Stimulated activated naive CD8-positive, alpha-beta T cell treated with anti-CD3 and anti-CD28 coated beads, Interleukin-15, Interleukin-2, amounts not matched to agents 100 U/mL and 50 U/mL, for 24 hours (primary cell): ENCODE data around the gene TEX26.
"Not testable (repeated sequence)": the region's sequence is repeated elsewhere in the genome, so short reads cannot be mapped to it uniquely, and the experiment has no call there.

ENCODE experiments used
- ATAC-seq: fragments of 150-1000 bp; cut with Tn5 transposase; one replicate; pipeline ENCODE4 v1.10.0; 2021
- DNase-seq: peaks from one replicate; pipeline ENCODE4 v3.0.0; 2021

TEX26 gene

DNA sequence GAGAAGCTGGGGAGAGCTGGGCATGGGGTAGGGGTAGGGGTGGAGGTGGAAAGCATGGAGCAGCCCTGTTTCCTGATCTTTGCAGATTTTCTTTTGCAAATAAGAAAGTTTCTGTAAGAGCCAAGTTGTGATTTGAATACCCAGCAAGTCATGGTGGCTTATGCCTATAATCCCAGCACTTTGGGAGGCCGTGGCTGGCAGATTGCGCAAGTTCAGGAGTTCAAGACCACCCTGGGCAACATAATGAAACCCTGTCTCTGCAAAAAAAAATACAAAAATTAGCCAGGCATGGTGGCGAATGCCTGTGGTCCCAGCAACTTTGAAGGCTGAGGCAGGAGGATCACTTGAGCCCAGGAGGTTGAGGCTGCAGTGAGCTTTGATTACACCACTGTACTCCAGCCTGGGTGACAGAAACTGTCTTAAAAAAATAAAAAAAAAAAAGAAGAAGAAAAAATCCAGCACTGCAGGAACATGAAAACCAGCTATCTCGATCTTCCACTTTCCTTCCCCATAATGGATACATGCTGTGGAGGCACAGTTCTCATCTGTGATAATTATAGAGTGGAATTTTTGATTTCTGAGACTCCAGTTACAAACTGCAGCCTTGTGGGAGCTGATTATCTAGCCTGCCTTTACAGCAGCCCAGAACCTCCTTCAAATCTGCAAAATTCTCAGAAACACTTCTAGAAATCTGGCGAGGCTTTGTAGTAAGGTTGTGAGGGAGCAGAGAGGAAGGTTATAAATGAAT is 12.1 kb upstream of the TEX26 start:
- DNase-seq (no peak), ATAC-seq (no peak)

DNA sequence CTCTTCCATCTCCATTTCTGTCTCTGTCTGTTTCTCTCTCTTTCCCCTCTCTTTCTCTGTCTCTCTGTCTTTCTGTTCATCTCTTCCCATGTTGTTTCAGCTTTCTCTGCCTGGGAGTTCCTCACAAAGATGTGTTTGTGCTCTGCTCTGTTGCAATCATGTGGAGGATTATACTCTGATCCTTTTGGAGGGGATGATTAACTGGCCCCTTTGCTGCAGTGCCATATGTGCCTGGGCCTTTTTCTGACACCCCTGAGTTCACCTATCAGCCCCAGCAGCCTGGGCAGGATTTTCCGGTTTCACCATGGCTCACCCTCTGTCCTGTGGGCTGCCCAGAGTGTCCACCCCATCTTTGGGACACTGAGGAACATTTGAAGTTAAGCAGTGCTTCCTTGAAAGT is 9.0 kb upstream of the TEX26 start:
- ATAC-seq (no peak), DNase-seq (no peak)

DNA sequence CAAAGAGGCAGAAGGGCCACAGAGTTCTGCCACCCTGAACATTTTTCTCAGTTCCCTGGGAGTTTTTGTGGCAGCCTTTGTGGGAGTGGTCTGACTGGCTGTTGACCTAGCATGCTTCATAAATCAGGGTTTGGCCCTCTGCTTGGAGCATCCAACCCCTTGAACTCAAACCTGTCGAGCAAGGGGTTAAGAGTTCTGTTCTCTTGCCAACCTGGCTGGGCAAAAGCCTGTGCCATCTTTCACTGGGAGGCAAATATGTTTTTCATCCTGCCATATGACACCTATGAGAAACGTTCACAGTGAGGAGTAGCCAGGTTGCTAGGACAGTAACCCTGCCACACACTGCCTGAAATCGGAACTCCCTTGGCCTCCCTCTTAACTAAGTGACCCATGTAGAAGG is 7.7 kb upstream of the TEX26 start:
- DNase-seq, result no peak
- ATAC-seq, result no peak

DNA sequence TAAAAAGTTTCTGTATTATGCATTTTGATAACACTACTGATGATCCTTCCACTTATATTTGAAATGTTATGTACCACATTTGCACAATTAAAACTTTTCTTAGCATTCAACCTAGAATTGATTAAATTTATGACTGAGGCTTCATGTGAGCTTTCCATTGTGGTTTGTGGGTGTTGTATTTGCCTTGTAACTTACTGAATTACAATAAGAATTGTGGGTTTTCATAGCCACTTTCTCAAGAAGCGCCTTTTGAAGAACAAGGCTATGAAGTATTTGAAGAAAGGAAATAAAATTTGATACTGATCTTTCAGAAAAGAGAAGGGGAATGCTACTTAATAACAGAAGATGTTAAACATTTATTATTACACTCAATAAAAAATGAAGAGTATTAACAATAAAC is 7.0 kb upstream of the TEX26 start:
- ATAC-seq (peak; percentile 66), DNase-seq (no peak)

DNA sequence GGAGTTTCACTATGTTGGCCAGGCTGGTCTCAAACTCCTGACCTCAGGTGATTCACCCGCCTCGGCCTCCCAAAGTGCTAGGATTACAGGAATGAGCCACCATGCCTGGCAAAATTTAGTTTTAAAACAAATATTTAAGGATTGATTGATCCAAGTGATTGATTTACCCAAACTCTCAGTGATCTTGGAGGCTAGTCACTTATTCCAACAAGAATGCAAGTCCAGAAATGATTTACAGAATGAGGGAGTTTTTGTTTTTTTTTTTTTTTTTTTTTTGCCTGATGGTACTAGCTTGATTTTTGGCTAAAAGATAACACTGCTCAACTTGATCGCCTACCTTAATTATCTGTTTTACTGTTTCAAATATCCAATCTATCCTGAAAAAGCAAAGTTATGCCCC is 5.7 kb upstream of the TEX26 start:
- ATAC-seq (no peak), DNase-seq (no peak)

DNA sequence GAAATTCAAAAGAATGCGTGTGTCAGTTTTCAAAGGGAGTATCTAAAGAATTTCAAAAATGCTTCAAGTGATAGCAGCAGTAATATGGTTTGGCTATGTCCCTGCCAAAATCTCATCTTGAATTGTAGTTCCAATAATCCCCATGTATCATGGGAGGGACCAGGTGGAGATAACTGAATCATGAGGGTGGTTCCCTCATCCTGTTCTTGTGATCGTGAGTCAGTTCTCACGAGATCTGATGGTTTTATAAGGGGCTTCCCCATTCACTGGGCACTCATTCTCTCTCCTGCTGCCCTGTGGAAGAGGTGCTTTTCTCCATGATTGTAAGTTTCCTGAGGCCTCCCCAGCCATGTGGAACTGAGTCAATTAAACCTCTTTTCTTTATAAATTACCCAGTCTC is 5.3 kb upstream of the TEX26 start:
- ATAC-seq, result peak; percentile 44
- not testable (repeated sequence) for DNase-seq

DNA sequence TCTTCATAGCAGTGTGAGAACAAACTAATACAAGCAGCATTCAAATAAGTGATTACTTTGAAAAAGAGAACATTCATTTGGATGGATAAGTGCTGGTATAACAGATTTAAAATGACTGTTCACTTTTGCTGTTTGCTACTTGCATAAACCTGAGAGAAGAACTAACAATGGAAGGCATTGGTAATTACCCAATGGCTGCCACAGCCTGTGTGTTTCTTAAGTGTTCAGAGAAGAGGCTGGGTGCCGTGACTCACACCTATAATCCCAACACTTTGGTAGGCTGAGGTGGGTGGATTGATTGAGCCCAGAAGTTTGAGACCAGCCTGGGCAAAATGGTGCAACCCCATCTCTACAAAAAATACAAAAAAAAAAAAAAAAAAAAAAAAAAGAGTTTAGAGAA is 4.9 kb upstream of the TEX26 start:
- no peak for DNase-seq
- ATAC-seq, result peak; percentile 48

DNA sequence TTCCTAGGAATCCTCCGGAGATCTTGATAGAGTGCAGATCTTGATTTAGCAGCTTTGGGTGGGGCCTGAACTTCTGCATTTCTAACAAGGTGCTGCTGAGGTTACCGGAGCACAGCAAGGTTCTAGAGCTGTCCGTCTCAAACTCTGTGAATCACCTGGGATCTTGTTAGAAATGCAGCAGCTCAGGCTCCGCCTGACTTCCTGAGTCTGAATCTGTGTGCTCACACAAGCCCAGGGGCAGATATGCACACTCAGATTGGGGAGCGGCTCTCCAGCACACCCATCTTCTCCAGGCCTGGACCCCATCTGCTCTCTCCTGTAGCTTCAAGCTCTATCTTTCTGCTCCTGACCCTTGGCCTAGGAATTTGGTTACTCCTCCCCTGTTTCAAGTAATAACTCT is 3.5 kb upstream of the TEX26 start:
- ATAC-seq (no peak), DNase-seq (no peak)

DNA sequence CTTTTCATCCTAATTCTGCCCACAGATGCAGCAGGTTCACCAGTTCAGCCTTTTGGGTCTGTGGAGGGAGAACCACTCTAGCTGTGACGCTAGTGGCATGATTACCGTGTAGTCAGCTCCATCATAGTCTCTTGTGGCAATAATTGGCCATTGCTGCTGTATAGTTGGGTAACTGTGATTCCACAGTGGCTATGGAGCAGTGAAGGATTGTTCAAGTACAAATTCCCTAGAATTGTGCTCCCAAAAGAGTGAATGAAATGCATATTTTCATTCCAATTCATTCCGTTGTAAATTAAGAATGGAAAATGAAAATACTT is 856 bp downstream of the TEX26 start:
- no peak for ATAC-seq
- no peak for DNase-seq

DNA sequence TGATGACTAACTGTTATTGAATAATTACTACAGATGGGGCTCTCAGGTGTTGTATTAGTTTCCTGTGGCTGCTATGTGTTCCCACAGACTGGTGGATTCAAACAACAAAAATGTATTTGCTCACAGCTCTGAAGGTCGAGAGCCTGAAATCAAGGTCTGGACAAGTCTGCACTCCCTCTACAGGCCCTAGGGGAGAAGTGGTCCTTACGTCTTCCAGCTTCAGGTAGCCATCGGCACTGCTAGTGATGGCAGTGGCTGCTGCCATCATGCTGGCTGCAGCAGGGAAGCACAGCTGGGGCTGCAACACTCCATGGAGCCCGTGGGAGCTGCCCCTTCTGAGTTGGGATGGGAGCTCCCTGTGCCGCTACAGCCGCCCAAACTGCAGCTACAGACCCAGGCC is 1.9 kb downstream of the TEX26 start:
- no peak for DNase-seq
- no peak for ATAC-seq

DNA sequence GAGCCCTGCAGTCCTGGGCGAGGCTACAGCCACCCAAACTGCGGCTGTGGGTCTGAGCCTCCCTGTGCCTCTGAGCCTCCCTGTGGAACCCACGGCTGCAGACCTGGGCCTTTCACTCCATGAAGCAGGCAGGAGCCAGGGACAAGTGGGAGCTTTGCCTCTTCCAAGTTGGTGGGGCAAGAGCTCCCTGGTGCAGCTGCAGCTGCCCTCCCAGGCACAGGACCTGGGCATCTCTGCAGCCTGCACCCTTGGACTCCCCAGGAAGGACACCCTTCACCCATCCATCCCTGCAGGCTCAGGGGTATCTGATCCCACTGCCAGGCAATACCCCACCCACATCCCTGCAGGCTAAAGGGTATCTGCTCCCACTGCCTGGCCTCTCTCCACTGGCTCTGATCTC is 2.3 kb downstream of the TEX26 start:
- ATAC-seq, result no peak
- DNase-seq, result no peak

DNA sequence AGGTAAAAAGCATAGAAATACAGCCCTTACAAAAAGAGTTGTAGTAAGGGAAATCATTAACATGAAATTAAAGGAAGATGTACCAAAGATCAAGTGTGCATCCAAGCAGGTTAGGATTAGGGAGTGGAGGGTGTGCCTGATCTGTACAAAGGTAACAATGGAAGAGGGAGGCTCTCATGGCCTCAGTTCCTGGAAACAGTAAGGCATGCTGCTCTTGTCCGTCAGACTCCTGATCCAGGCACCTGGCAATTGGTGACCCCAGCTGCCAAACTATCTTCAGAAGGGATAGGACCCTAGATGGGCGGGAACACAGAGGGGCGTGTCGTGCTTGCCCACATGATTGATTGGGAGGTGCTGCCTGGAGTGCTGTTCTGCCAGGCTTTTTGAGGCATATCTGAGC is 4.5 kb downstream of the TEX26 start:
- DNase-seq (no peak), ATAC-seq (no peak)

DNA sequence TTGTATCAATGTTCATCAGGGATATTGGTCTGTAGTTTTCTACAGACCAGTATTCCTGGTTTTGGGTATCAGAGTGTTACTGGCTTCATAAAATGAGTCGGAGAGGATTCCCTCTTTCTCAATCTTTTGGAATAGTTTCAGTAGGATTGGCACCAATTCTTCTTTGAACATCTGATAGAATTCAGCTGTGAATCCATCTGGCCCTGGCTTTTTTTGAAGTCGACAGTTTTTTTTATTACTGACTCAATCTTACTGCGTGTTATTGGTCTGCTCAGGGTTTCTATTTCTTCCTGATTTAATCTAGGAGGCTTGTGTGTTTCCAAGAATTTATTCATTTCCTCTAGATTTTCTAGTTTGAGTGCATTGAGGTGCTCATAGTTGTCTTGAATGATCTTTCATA is 11.4 kb downstream of the TEX26 start:
- ATAC-seq (no peak), DNase-seq (no peak)

DNA sequence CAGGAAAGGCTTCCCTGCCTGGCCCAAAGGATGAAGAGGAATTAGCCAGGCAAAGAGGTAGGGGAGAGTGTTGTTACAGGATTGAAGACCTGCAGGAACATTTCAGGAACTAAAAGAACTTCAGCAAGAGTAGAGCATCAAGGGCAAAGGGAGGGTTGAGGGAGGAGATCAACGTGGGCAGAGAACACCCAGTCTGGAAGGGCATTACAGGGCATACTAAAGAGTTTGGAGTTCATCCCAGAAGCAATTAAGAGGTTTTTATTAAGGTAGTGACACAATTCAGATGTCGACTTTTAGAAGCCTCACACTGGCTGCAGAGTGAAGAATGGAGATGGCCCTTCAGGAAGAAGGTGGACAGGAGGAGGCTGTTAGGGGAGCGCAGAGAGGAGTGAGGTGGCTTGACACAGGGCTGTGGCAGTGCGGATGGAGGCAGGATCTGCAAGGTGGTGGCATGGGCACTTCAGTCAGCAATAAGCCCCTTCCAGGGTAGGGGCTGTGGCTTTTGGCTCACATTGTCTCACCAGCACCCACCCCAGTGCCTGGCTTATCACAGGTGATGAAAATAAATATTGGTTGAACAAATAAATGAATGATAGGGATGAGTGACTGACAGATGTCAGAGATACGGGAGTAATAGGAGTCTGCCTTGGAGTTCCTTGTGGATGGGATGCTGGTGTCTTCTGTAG is 24.9 kb downstream of the TEX26 start:
- no peak for ATAC-seq

DNA sequence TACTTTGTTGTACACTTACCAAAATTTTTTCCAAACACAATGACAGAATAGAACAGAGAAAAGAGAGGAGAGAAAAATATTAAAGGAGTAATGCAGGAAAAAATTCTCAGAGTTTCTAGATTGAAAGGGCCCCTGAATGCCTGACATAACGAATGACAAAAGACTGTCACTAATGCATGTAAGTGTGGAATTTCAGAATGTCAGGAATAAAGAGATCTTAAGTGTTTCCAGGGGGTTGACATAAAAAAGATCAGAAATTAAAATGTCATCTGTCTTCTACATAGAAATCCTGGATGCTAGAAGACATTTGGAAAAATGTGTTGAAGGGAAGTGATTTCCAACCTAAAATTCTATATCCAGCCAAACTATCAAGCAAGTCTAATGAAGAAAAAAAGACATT is 27.2 kb downstream of the TEX26 start:
- DNase-seq, result no peak
- no peak for ATAC-seq

More for the DNA sequence above, 24.9 kb downstream of the TEX26 start:
- DNase-seq, result no peak

DNA sequence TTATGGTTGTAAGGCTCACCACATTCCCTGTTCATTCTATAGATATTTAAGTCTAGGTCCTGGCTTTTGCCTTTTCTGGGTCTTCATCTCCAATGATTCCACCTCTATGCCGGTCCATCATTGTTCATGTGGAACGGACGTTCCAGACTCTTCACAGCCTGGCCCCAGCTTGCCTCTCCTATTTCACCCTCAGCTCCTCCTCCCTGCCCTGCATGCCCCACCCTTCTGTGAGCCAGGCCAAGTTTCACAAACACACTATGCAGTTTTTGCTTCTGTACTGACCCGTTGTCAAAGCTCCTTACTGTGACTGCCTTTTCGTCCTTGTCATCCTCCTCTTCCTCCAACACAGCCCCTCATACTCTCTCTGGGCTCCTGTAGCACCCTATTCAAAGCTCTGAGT is 31.3 kb downstream of the TEX26 start:
- DNase-seq (no peak), ATAC-seq (no peak)

DNA sequence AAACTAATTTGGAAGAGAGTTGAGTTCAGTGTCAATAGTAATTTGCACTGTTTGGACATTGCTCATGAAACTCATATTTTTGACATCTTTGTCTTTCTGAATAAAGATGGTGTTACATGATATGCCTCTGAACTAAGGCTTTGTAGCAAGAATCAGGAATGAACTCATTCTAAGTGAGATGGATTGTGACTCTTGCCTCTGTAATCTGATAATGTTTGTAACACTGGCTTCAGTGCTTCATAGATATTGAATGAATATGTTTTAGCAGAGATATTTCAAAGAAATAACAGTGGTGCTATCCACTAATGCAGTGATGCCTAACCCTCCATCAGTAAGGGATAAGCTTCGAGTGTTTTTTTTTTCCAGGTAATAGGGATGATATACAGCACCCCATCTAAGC is 32.9 kb downstream of the TEX26 start:
- no peak for ATAC-seq

DNA sequence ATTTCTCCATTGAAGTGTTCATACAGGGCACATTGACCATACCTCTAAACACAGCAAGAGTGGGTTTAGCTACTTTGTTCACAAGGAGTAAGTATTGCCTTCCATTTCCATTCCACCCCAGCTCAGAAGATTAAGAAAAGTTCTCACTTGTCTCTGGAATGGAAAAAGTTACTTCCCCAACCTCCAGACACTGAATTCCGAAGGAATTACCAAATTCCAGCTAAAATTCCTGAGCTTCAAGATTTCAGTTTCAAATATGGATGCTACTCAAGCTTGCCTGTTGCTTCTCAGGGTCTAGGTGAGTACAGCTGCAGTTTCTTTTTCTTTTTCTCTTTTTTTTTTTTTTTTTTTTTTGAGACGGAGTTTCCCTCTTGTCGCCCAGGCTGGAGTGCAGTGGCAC is 33.6 kb downstream of the TEX26 start:
- DNase-seq, result no peak
- no peak for ATAC-seq

More for the DNA sequence above, 32.9 kb downstream of the TEX26 start:
- DNase-seq, result no peak

DNA sequence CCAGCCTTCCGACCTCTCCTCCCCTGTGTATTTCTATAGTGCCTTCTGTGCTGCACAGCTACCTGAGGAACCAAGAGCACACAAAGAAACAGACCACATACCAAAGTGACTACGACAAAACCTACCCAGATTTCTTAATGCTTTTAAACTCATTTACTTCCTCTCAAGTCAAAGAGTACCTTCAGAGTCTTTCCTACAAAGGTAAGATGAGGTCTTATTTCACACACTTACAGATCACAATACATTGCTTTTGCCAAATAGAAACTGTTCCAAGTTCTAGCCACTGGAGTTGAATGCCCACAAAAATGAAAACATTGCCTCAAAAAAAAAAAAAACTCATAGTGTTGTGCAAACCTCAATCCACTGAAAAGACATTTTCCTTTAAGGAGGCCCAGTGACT is 36.4 kb downstream of the TEX26 start:
- no peak for DNase-seq
- ATAC-seq, result no peak

DNA sequence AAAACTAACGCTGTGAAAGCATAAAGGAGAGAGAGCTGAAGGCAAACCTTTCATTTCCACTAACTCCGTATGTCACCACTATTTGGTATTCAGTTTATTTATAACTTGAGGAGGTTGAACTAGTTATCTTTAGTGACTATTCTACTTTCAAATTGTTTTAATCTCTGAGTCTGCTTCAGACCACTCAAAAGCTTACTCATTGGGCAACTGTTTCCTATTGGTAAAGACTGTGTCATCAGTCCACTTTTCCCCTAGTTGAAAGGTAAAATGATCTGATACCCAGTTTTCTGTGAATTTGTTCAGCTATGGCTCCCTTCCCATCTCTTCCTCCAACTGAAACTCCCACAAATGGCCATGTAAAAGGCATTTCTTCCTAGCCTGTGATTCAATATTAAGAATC is 39.1 kb downstream of the TEX26 start:
- ATAC-seq, result no peak

DNA sequence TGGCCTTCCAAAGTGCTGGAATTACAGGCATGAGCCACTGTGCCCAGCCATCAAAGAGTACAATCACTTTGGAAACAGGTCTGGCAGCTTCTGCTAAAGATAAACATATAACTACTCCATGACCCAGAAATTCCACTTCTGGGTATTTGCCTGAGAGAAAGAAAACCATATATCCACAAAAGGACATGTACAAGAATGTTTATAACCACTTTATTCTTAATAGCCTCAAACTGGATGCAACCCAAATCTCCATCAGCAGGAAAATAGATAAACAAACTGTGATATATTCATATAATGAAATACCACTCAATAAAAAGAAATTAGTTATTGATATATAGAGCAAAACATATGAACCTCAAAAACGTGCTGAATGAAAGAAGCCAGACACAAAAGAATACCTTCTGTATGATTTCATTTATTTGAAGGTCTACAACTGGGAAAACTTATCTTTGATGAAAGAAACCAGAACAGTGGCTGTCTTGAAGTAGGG is 40.5 kb downstream of the TEX26 start:
- DNase-seq (no peak), ATAC-seq (no peak)

More for the DNA sequence above, 39.1 kb downstream of the TEX26 start:
- DNase-seq, result no peak

DNA sequence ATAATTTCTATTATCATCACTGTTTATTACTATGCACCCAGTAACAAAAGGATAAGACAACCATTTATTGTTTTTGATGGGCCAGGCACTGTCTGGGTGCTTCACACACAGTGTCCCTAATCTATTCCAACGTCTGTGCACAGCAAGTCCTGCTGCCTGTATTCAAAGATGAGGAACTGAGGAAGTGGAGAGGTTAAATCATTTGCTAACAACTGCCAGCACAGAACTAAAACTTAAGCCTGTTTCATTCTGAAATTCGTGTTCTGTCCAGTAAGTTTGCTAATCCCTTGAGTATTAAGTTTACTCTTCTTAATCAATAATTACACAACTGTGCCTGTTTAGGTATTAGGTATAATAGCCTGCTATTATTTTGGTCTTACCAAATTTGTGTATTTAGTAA is 41.9 kb downstream of the TEX26 start:
- ATAC-seq, result no peak

DNA sequence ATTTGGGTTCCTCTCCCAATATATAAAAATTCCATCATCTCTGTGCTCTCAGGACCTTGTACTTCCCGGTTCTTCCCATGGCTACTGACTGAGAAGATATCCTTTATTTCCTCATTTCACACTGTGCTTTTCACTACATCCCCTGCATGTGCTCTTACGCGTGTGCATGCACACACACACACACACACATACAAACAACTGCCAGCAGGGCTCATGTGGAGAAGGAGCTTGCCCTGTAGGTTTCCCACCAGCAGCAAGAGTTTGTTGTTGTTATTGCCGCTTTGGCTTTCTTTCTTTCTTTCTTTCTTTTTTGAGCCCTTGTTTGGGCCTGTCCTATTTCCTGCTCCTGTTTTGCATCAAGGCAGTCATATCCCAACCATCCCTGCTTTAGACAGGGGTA is 43.6 kb downstream of the TEX26 start:
- no peak for ATAC-seq
- DNase-seq, result no peak

More for the DNA sequence above, 41.9 kb downstream of the TEX26 start:
- DNase-seq, result no peak
